Hepatocyte (in vitro differentiated cells): Measurements from ENCODE around the gene NDUFA6. TPM values are rescaled to one million over a fixed set of nuclear protein-coding genes. Genes with fewer than 3 reads are reported as not detected.

Experiments
- DNase-seq: peaks from one replicate; pipeline ENCODE4 v3.0.0-alpha.2; 2016; ENCODE audit warnings: low spot score
- H2AFZ ChIP-seq: fragments of 200-600 bp; sonication (generic); 2 replicates; pipeline ENCODE4 v1.6.0; 2016; ENCODE audit warnings: antibody characterized with exemption, mild to moderate bottlenecking
- H3K27ac ChIP-seq: fragments of 200-600 bp; sonication (generic); 2 replicates; pipeline ENCODE4 v1.5.1; 2016; ENCODE audit warnings: mild to moderate bottlenecking
- H3K27me3 ChIP-seq: fragments of 200-600 bp; sonication (generic); 2 replicates; pipeline ENCODE4 v1.6.1; 2016
- H3K36me3 ChIP-seq: fragments of 200-600 bp; sonication (generic); replicated peaks from 2 replicates; pipeline ENCODE4 v1.5.1; 2016; ENCODE audit warnings: low read depth; ENCODE audit not compliant: insufficient read depth
- H3K4me1 ChIP-seq: fragments of 200-600 bp; sonication (generic); 2 replicates; pipeline ENCODE4 v1.5.1; 2016; ENCODE audit warnings: mild to moderate bottlenecking, moderate library complexity; ENCODE audit not compliant: insufficient read depth
- H3K4me2 ChIP-seq: fragments of 200-600 bp; sonication (generic); 2 replicates; pipeline ENCODE4 v1.6.0; 2016
- H3K4me3 ChIP-seq: fragments of 200-600 bp; sonication (generic); 2 replicates; pipeline ENCODE4 v1.5.1; 2016; ENCODE audit warnings: mild to moderate bottlenecking
- H3K79me2 ChIP-seq: fragments of 200-600 bp; sonication (generic); 2 replicates; pipeline ENCODE4 v1.6.0; 2017; ENCODE audit warnings: mild to moderate bottlenecking
- H3K9me2 ChIP-seq: fragments of 200-600 bp; sonication (generic); replicated peaks from 2 replicates; pipeline ENCODE4 v1.6.0; 2017; ENCODE audit warnings: mild to moderate bottlenecking; ENCODE audit not compliant: insufficient read depth
- H3K9me3 ChIP-seq: fragments of 200-600 bp; sonication (generic); 2 replicates; pipeline ENCODE4 v1.5.1; 2016; ENCODE audit warnings: low read depth, mild to moderate bottlenecking
- H4K20me1 ChIP-seq: fragments of 200-600 bp; sonication (generic); 2 replicates; pipeline ENCODE4 v1.6.0; 2016; ENCODE audit warnings: mild to moderate bottlenecking; ENCODE audit not compliant: insufficient read depth, poor library complexity, severe bottlenecking
- CTCF ChIP-seq: fragments of 200-600 bp; sonication (generic); IDR thresholded peaks from 2 replicates; pipeline ENCODE4 v1.5.1; 2016; ENCODE audit warnings: antibody characterized with exemption, mild to moderate bottlenecking; ENCODE audit not compliant: poor library complexity
- EZH2 ChIP-seq: fragments of 200-600 bp; sonication (generic); IDR thresholded peaks from 2 replicates; pipeline ENCODE4 v1.6.1; 2016; ENCODE audit warnings: antibody characterized with exemption, mild to moderate bottlenecking, borderline replicate concordance
- EZH2phosphoT487 ChIP-seq: fragments of 200-600 bp; sonication (generic); IDR thresholded peaks from one replicate; pipeline ENCODE4 v1.6.1; 2018; ENCODE audit warnings: antibody characterized with exemption, mild to moderate bottlenecking, low read depth, moderate library complexity; ENCODE audit not compliant: unreplicated experiment, severe bottlenecking
- WGBS: methylation state at CpG from one replicate; pipeline ENCODE4 v1.1.6; 2016; ENCODE audit warnings: low lambda C conversion rate; ENCODE audit errors: missing lambda C conversion rate; 5-methylcytosine and 5-hydroxymethylcytosine counted together
- polyA plus RNA-seq: library from polyadenylated mRNA; unstranded; fragments of >200 nt; fragmentation: Nextera tagmentation; extraction: Ambion mirVana; gene quantifications from 2 replicates; pipeline ENCODE4 v1.2.1, GENCODE V29; 2016
- total RNA-seq: library from RNA; depleted of rRNA; stranded (reverse); fragments of >200 nt; gene quantifications from 2 replicates; pipeline ENCODE4 v1.2.3, GENCODE V29; 2014

Gene NDUFA6
- total and polyA plus RNA-seq, 2 experiments from 2014 or later: 97.4 to 183 TPM

GRCh38 chr22:42078469-42079318, 11.9 kb downstream of the NDUFA6 start:
- WGBS: 73% methylated on average over 24 of the region's 24 CpGs
- peaks cover 31% of the 10 kb centered on the region for H3K79me2 ChIP-seq
- peaks cover 15% of the 10 kb centered on the region for H3K4me1 ChIP-seq
- TF ChIP-seq EZH2 (no peak), EZH2phosphoT487 (no peak), CTCF (no peak)
- no peaks in the 10 kb centered on the region for H4K20me1 ChIP-seq
- H3K36me3 ChIP-seq: no peaks in the 10 kb centered on the region
- no peaks in the 10 kb centered on the region for H3K9me2 ChIP-seq
- DNase-seq: no peak
- peak overlapping the region; percentile 81 for H3K4me2 ChIP-seq
- H3K27me3 ChIP-seq: no peaks in the 10 kb centered on the region
- peak overlapping the region; percentile 98 for H3K27ac ChIP-seq
- peak overlapping the region; percentile 80 for H2AFZ ChIP-seq
- no peaks in the 10 kb centered on the region for H3K9me3 ChIP-seq
- no peak overlapping the region for H3K4me3 ChIP-seq

GRCh38 chr22:42077486-42078125, 13.0 kb downstream of the NDUFA6 start:
- Histone ChIP-seq H3K27me3 (no peaks in the 10 kb centered on the region), H3K79me2 (peaks cover 20% of the 10 kb centered on the region), H3K4me1 (peaks cover 15% of the 10 kb centered on the region), H3K4me2 (no peak overlapping the region), H3K9me2 (no peaks in the 10 kb centered on the region), H4K20me1 (no peaks in the 10 kb centered on the region), H3K27ac (no peak overlapping the region), H3K36me3 (no peaks in the 10 kb centered on the region), H2AFZ (no peak overlapping the region), H3K9me3 (no peaks in the 10 kb centered on the region), H3K4me3 (no peak overlapping the region)
- WGBS: 97% methylated on average over 21 of the region's 21 CpGs
- TF ChIP-seq EZH2: no peak
- no peak for TF ChIP-seq EZH2phosphoT487
- DNase-seq: no peak

GRCh38 chr22:42076764-42077485, 13.6 kb downstream of the NDUFA6 start:
- Histone ChIP-seq H3K79me2 (peaks cover 14% of the 10 kb centered on the region), H4K20me1 (no peaks in the 10 kb centered on the region), H3K36me3 (no peaks in the 10 kb centered on the region), H3K4me1 (peaks cover 15% of the 10 kb centered on the region), H3K27me3 (no peaks in the 10 kb centered on the region), H2AFZ (no peak overlapping the region), H3K9me2 (no peaks in the 10 kb centered on the region), H3K27ac (no peak overlapping the region), H3K4me3 (no peak overlapping the region), H3K9me3 (no peaks in the 10 kb centered on the region), H3K4me2 (no peak overlapping the region)
- WGBS: 98% methylated on average over 20 of the region's 20 CpGs
- TF ChIP-seq CTCF: no peak
- no peak for DNase-seq
